Kidney (tissue), 14 donors: Measurements from ENCODE around the gene WNT16. TPM values are rescaled to one million over a fixed set of nuclear protein-coding genes. Genes with fewer than 3 reads are reported as not detected.

Experiments
- DNase-seq, 5 donors: peaks; one replicate each; pipeline ENCODE4 v3.0.0-alpha.2; 2013 to 2020
- FAIRE-seq: peaks from 2 replicates; lab custom pipeline; 2012; peaks lifted over from hg19 to GRCh38; lab: Jason Lieb, UNC
- H3K27ac ChIP-seq, 2 donors: one replicate each; pipeline ENCODE4 v1.7.0; 2013; ENCODE audit warnings: low read depth in 2 of 2, low read length in 2 of 2, inconsistent platforms in 1 of 2
- H3K27me3 ChIP-seq: one replicate; pipeline ENCODE4 v1.7.1; 2013; ENCODE audit warnings: low read length, inconsistent platforms; ENCODE audit not compliant: control insufficient read depth, insufficient read depth
- H3K36me3 ChIP-seq, 3 donors: one replicate each; pipeline versions ENCODE4 v1.7.0 to v1.7.1; 2013; ENCODE audit warnings: low read length in 3 of 3, control low read depth in 1 of 3, inconsistent platforms in 1 of 3; ENCODE audit not compliant: insufficient read depth in 3 of 3, control insufficient read depth in 2 of 3
- H3K4me1 ChIP-seq, 3 donors: one replicate each; pipeline versions ENCODE4 v1.7.0 to v1.7.1; 2013; ENCODE audit warnings: low read length in 3 of 3, inconsistent platforms in 1 of 3, low read depth in 1 of 3; ENCODE audit not compliant: control insufficient read depth in 2 of 3, insufficient read depth in 2 of 3
- H3K4me3 ChIP-seq, 3 donors: one replicate each; pipeline versions ENCODE4 v1.7.0 to v1.8.1; 2013; ENCODE audit warnings: low read length in 3 of 3, control low read depth in 1 of 3, inconsistent platforms in 1 of 3
- H3K9ac ChIP-seq, 3 donors: one replicate each; pipeline versions ENCODE4 v1.7.0 to v1.7.1; 2013; ENCODE audit warnings: low read length in 3 of 3, control low read depth in 1 of 3, inconsistent platforms in 1 of 3
- H3K9me3 ChIP-seq, 3 donors: one replicate each; pipeline versions ENCODE4 v1.7.0 to v1.7.1; 2013; ENCODE audit warnings: low read length in 3 of 3, control low read depth in 1 of 3, inconsistent platforms in 1 of 3; ENCODE audit not compliant: control insufficient read depth in 2 of 3, insufficient read depth in 1 of 3
- intact Hi-C: fragments of 100-400 bp; cut with DNase I; formaldehyde crosslinking; loops from one replicate; pipeline ENCODE4 v1.11.1; 2022
- polyA plus RNA-seq: library from polyadenylated mRNA; stranded (reverse); fragments of 350-450 nt; fragmentation: Illumina TruSeq; extraction: RNeasy Lipid Tissue Mini Kit (QIAGEN cat#74804); gene quantifications from one replicate; pipeline ENCODE4 v1.2.3, GENCODE V29; 2014; ENCODE audit warnings: low read depth, low replicate concordance; ENCODE audit not compliant: insufficient read depth
- total RNA-seq: library from RNA; stranded (reverse); fragmentation: NEBNext Ultra II Directional; extraction: Animal tissue kit (Norgen Biotek cat#: 25700); gene quantifications from one replicate; pipeline ENCODE4 v1.2.1, GENCODE V29; 2021
- TF ChIP-seq, protein P1 (sequence below): IDR thresholded peaks from 3 replicates; pipeline ENCODE4 v1.5.1; 2012; ENCODE audit warnings: mild to moderate bottlenecking, moderate library complexity, borderline replicate concordance; ENCODE audit not compliant: insufficient read depth; ENCODE audit errors: extremely low read depth
- donor health status: control.
- donor health status: control.
- donor health status: control.
- donor health status: control.
- donor health status: control.
- donor health status: DM: yes; HTN: yes; CAD: no.
- donor health status: Normal renal cell carcinoma (clear cell type).

WNT16 gene
- total and polyA plus RNA-seq, 2 donors from 2014 or later, result not detected

DNA sequence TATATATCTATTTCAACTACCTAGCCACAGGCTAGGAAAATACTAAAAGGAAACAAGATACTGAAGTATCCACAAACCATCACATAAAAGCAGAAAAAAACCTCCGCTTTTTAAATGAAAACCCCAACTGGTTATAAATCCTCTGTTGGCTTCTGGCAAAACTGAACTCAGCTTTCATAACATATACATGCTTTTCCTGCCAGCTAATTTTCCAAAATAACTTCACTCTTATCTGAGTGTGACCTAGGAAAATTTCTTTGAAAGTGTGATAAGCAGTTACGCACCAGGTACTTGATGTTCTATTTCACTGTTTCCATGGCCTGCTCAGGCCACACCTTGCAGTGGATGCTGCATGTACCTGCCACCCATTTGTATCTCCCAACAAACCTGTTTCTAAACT, 55.5 kb downstream of the WNT16 start:
- DNase-seq, result no peak
- TF ChIP-seq, protein P1, sequence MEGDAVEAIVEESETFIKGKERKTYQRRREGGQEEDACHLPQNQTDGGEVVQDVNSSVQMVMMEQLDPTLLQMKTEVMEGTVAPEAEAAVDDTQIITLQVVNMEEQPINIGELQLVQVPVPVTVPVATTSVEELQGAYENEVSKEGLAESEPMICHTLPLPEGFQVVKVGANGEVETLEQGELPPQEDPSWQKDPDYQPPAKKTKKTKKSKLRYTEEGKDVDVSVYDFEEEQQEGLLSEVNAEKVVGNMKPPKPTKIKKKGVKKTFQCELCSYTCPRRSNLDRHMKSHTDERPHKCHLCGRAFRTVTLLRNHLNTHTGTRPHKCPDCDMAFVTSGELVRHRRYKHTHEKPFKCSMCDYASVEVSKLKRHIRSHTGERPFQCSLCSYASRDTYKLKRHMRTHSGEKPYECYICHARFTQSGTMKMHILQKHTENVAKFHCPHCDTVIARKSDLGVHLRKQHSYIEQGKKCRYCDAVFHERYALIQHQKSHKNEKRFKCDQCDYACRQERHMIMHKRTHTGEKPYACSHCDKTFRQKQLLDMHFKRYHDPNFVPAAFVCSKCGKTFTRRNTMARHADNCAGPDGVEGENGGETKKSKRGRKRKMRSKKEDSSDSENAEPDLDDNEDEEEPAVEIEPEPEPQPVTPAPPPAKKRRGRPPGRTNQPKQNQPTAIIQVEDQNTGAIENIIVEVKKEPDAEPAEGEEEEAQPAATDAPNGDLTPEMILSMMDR, result no peak
- FAIRE-seq, result no peak
- Histone ChIP-seq H3K27ac (no peak overlapping the region), H3K4me3 (no peak overlapping the region), H3K27me3 (no peaks in the 10 kb centered on the region), H3K9ac (no peak overlapping the region), H3K4me1 (peaks cover 0 to 8% (median 3%) of the 10 kb centered on the region in 3 donors), H3K9me3 (no peaks in the 10 kb centered on the region), H3K36me3 (peaks cover 0 to 1% (median 0%) of the 10 kb centered on the region in 3 donors)
- intact Hi-C loops, result no loop called here

DNA sequence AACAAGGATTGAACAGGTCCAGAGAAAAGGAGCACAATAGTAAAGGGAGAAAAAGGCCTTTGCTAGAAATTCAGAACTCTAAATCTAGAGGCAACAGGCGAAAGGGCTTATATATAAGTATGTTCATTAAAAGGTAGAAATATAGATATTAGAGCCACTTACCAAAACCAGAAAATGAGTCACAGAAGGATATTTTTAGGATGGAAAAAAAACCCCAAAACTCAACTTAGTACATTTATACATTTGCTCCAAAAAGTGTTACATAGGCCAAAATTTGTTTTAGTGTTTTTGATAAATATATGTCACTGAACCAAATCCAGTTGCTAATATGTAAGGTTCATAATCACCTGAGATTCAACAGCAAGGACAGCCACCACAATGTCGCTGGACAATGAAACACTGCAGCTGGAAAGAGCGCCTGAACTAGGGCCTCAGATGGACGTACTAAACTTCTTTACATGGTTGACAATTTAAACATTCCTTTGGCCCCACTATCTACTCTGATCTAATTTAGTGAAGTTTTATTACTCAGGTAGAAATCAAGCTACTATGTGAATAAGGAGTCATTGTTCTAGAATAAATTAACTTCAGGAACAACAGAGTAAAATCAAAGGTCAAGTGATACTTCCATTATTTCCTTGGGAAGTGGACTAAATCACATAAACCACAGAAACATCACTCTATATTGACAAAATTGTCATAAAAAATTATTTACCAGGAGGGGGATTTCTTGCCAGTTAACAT, 56.4 kb downstream of the WNT16 start:
- TF ChIP-seq, protein P1, result no peak
- Histone ChIP-seq H3K9ac (no peak overlapping the region), H3K36me3 (no peaks in the 10 kb centered on the region), H3K9me3 (no peaks in the 10 kb centered on the region), H3K4me1 (peaks cover 0 to 8% (median 3%) of the 10 kb centered on the region in 3 donors), H3K27ac (no peak overlapping the region), H3K27me3 (no peaks in the 10 kb centered on the region), H3K4me3 (no peak overlapping the region)
- FAIRE-seq (no peak), DNase-seq (no peak)
- intact Hi-C loops, result no loop called here

DNA sequence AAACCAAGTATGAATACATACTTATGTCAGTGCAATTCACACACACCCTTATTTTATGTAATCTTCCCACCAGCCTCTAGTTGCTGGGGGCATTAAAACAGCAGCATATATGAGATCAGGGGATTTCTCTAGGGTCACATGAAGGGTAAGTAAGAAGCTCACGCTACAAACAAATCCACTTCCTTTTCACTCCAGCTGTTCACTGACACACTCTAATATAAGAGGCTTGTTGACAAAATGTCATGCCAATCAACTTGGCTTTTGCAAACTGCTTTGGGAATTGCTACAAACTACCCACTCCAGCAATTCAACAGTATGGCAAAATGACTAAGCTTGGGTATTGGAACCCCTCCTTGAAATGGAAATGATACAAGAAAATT, 57.0 kb downstream of the WNT16 start:
- Histone ChIP-seq H3K27ac (no peak overlapping the region), H3K4me3 (no peak overlapping the region), H3K36me3 (no peaks in the 10 kb centered on the region), H3K4me1 (peaks cover 0 to 8% (median 3%) of the 10 kb centered on the region in 3 donors), H3K9me3 (no peaks in the 10 kb centered on the region), H3K27me3 (no peaks in the 10 kb centered on the region), H3K9ac (no peak overlapping the region)
- intact Hi-C loops, result no loop called here
- TF ChIP-seq, protein P1, result no peak
- DNase-seq (peak in 1 of 5 donors; percentile 20), FAIRE-seq (no peak)
